Activated CD4-positive, alpha-beta T cell treated with anti-CD3 and anti-CD28 coated beads, Interleukin-2, amount 10 ng/mL, durations not matched to agents 7 days and 5 days (primary cell): Measurements from ENCODE around the gene TPSG1. TPM values are rescaled to one million over a fixed set of nuclear protein-coding genes. Genes with fewer than 3 reads are reported as not detected.
A peak's percentile ranks its signal among the peaks of the same experiment; 100 is the strongest.
"Not testable (repeated sequence)": the region's sequence is repeated elsewhere in the genome, so short reads cannot be mapped to it uniquely, and the experiment has no call there.

Experiments used
- CTCF ChIA-PET: fragments of 350-600 bp; sonication (Branson Sonifier 250); formaldehyde crosslinking; loops from one replicate; lab custom pipeline; 2021; ENCODE audit warnings: antibody characterized with exemption; lab: Charles Lee
- POLR2A ChIA-PET: fragments of 350-600 bp; sonication (Branson Sonifier 250); formaldehyde crosslinking; loops from one replicate; lab custom pipeline; 2021; ENCODE audit warnings: antibody characterized with exemption; lab: Charles Lee
- DNase-seq: peaks from one replicate; pipeline ENCODE4 v3.0.0-alpha.2; 2020
- H3K27ac Mint-ChIP-seq: one replicate; pipeline ENCODE4 v1.8.0; 2021; ENCODE audit warnings: mild to moderate bottlenecking, moderate library complexity, mixed read lengths
- H3K27me3 Mint-ChIP-seq: one replicate; pipeline ENCODE4 v1.8.0; 2021; ENCODE audit warnings: mixed read lengths
- H3K36me3 Mint-ChIP-seq: one replicate; pipeline ENCODE4 v1.8.0; 2021; ENCODE audit warnings: low read depth, mixed read lengths
- H3K4me1 Mint-ChIP-seq: one replicate; pipeline ENCODE4 v1.8.0; 2021; ENCODE audit warnings: mixed read lengths
- H3K4me3 Mint-ChIP-seq: one replicate; pipeline ENCODE4 v1.8.0; 2021; ENCODE audit warnings: mild to moderate bottlenecking, moderate library complexity, mixed read lengths
- H3K9me3 Mint-ChIP-seq: one replicate; pipeline ENCODE4 v1.8.0; 2021; ENCODE audit warnings: mixed read lengths
- total RNA-seq, 2 experiments: library from RNA; stranded (reverse); gene quantifications; one replicate each; pipeline ENCODE4 v1.2.3, GENCODE V29; 2021

Gene TPSG1
- total RNA-seq, 2 experiments from 2014 or later, result not detected

DNA sequence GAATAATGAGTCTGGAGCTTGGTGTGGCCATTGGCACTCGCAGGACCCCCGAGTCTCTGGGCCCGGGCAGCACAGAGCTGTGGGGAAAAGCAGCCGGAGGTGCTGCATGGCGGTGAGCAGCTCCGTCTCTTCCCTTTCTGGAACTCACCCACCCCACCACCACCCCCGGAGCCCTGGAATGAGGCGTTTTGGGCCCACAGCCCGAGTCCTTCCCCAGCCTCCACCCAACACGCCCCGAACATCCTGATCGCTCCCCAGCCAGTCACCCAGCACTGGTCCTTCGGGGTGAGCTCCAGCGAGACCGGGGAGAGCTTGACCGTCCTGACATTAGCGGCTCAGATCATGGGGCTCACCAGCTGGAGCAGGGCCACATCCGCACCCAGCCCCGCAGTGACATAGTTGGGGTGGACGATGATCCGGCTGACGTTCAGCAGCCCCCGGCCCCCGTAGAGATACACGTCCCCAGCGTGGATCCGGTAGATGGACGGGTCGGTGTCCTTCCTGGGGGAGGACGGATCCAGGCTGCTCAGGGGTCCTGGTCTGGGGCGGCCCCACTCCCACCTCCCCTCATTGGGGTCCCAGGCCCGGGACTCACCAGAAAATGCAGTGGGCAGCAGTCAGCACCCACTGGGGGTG, 37.3 kb upstream of the TPSG1 start:
- Mint-ChIP-seq H3K4me1 (peaks cover 2% of the 10 kb centered on the region), H3K27me3 (peaks cover 15% of the 10 kb centered on the region), H3K4me3 (no peak overlapping the region), H3K9me3 (peaks cover 10% of the 10 kb centered on the region), H3K27ac (no peak overlapping the region), H3K36me3 (no peaks in the 10 kb centered on the region)
- POLR2A ChIA-PET, result no interaction called here
- CTCF ChIA-PET, result interaction anchor here (0.5 kb wide), 1 partner anchor 731 kb away, joined by 3 read pairs; no protein-coding TSS in a partner anchor
- no peak for DNase-seq

DNA sequence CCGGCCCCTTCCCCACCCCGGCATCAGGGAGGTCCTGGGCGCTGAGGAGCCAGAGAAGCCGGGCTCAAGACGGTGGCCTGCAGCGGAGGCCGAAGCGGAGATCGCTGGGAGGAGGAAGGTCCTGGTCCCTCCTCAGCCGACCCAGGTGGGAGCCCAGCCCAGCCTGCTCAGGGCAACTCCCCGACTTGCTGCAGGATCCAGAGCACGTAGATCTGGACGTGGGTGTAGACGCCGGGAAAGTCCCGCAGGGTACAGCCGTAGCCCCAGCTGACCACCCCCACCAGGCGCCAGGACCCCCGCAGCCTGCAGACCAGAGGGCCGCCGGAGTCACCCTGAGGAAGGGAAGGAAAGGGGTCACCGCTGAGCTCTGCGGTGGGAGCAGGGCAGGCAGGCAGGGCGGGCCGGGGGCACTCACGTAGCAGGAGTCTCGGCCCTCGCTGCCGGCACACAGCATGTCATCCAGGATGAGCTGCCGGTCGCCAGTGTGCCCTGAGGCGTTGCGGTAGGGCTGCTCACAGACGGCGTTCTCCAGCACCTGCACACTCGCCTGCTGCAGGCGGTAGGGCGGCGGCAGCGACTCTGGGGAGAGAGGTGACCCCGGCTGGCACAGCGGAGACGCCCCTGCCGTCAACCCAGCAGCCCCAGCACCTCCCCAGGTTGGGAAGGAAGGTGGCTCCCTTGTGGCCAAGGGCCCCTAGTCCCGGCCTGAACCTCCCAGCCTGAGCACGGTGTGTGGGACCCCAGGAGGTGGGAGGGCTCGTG, 36.2 kb upstream of the TPSG1 start:
- H3K27me3 Mint-ChIP-seq, result peaks cover 15% of the 10 kb centered on the region
- ChIA-PET POLR2A (no interaction called here), CTCF (interaction anchor here (0.6 kb wide), 1 partner anchor 40 kb away, joined by 3 read pairs; no protein-coding TSS in a partner anchor)
- peaks cover 2% of the 10 kb centered on the region for H3K4me1 Mint-ChIP-seq
- H3K4me3 Mint-ChIP-seq, result no peak overlapping the region
- H3K36me3 Mint-ChIP-seq, result no peaks in the 10 kb centered on the region
- DNase-seq, result no peak
- H3K9me3 Mint-ChIP-seq, result peaks cover 10% of the 10 kb centered on the region
- no peak overlapping the region for H3K27ac Mint-ChIP-seq

DNA sequence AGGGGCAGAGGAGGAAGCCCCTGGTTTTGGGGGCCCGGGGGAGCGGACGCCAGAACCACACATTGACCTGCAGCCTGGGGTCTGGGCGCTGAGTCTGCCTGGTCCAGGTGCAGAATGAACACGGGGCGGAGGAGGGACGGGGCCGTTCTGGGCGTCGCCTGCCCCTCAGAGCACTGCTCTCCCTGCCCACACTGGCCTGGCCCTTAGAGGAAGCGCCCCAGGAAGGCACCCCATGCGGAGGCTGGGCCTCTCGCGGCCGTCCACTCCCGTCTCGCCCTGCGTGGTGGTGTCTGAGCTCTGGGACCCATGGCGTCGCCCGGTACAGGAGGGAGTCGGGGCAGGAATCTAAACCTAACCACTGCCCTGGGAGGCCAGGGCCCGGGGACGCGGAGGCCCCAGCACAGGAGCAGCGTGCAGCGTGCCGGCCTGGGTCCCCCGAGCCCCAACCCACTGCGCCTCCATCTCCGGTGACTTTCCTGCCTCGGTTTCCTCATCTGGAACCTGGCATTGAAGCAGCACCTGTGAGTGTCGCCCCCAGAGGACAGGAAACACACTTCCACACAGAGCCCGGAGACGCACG, 35.1 kb upstream of the TPSG1 start:
- ChIA-PET CTCF (no interaction called here), POLR2A (no interaction called here)
- no peak overlapping the region for H3K4me3 Mint-ChIP-seq
- DNase-seq, result no peak
- H3K36me3 Mint-ChIP-seq, result no peaks in the 10 kb centered on the region
- H3K9me3 Mint-ChIP-seq, result peaks cover 10% of the 10 kb centered on the region
- H3K27me3 Mint-ChIP-seq, result peaks cover 15% of the 10 kb centered on the region
- peaks cover 2% of the 10 kb centered on the region for H3K4me1 Mint-ChIP-seq
- H3K27ac Mint-ChIP-seq, result peak overlapping the region; percentile 7

DNA sequence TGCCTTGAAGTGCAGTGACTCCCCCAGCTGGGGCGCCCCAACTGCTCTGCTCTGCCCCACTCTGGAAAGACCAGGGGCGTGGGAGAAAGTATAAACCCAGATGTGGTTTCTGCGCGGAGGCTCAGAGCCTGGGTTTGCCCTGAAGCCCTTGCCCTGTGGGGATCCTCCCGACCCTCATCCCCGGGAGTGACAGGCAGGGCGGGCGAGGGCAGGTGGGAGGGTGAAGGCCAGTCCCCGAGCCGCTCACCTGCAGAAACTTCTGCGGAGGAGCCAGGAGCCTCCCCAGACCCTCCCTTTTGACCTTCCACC, 34.6 kb upstream of the TPSG1 start:
- Mint-ChIP-seq H3K9me3 (peaks cover 6% of the 10 kb centered on the region), H3K27ac (no peak overlapping the region), H3K4me3 (no peak overlapping the region), H3K27me3 (peaks cover 15% of the 10 kb centered on the region), H3K36me3 (no peaks in the 10 kb centered on the region), H3K4me1 (peaks cover 2% of the 10 kb centered on the region)
- no peak for DNase-seq
- ChIA-PET POLR2A (no interaction called here), CTCF (no interaction called here)

DNA sequence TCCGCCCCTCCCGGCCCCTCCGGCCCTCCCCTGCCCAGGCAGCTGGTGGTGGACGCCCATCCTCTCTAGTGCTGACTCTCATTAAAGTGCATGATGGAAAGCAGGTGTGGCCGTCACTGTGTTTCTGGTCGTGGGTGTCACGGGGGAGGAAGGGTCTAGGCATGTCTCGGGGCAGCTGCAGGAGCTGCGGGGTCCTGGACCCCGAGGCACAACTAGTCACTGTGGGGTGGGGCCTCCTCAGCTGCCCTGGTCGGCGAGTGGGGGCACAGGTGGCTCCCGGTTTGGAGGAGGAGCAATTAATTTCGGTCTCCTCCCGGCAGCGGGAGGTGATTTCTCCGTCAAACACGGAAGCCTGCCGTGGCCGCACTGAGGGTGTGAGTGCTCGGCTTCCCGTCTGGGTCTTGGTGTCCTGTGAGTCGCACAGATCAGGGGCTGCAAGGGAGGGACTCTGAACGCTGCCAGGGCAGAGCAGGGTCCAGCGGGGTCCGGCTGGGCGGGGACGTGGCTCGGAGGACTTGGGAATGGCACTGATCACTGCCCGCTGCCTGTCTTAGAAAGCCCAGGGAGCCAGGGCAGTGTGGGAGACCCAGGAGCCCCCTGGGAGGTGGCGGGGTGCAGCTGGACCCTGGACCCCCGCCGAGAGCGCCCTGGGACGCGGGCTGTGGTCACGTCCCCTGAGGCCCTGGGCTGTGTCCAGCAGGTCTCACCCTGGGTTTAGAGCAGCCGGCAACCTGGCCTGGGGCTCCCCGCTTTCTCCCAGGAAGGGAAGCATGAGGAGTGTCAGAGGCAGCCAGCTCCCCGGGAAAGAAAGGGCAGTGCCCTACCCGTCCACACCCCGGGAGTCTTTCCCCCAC, 34.1 kb upstream of the TPSG1 start:
- peaks cover 15% of the 10 kb centered on the region for H3K27me3 Mint-ChIP-seq
- POLR2A ChIA-PET, result no interaction called here
- no peaks in the 10 kb centered on the region for H3K36me3 Mint-ChIP-seq
- no peak for DNase-seq
- CTCF ChIA-PET, result no interaction called here
- no peak overlapping the region for H3K4me3 Mint-ChIP-seq
- H3K27ac Mint-ChIP-seq, result no peak overlapping the region
- H3K4me1 Mint-ChIP-seq, result peaks cover 2% of the 10 kb centered on the region
- peaks cover under 1% of the 10 kb centered on the region for H3K9me3 Mint-ChIP-seq

DNA sequence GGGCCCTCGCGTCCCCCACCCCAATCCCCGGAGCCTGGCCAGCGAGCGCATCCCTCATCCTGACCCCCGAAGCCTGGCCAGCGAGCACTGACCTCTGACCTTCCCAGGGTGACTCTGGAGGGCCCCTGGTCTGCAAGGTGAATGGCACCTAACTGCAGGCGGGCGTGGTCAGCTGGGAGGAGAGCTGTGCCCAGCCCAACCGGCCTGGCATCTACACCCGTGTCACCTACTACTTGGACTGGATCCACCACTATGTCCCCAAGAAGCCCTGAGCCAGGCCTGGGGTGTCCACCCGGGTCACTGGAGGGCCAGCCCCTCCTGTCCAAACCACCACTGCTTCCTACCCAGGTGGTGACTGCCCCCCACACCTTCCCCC, 33.1 kb upstream of the TPSG1 start:
- no peaks in the 10 kb centered on the region for H3K9me3 Mint-ChIP-seq
- H3K27me3 Mint-ChIP-seq, result peaks cover 15% of the 10 kb centered on the region
- CTCF ChIA-PET, result no interaction called here
- H3K4me1 Mint-ChIP-seq, result peaks cover 2% of the 10 kb centered on the region
- no peak for DNase-seq
- POLR2A ChIA-PET, result no interaction called here
- no peak overlapping the region for H3K27ac Mint-ChIP-seq
- H3K36me3 Mint-ChIP-seq, result no peaks in the 10 kb centered on the region
- no peak overlapping the region for H3K4me3 Mint-ChIP-seq

DNA sequence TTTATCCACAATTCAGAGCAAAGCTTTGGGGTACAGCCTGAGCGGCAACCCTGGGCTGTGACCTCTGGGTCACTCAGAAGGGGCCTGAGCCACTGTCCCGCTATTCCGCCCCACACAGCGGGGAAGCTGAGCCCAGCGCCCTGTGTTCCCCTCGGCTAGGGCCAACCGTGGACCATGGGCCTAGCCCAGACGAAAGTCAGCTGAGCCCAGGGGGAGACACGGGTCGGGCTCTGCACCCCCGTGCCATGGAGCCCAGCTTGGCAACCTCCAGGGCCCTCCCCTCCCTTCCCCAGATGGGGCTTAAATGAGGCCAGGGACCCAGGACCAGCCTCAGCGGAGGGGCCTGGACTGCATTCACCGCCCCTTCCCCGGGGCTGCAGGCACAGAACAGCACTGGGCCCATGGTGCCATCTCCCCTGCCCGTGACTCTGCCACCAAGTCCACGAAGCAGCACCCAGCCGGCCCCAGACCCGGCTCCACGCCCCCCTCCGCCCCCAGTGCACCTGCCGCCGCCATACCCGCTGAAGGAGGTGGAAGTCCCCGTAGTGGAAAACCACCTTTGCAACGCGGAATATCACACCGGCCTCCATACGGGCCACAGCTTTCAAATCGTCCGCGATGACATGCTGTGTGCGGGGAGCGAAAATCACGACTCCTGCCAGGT, 32.6 kb upstream of the TPSG1 start:
- H3K4me1 Mint-ChIP-seq, result peaks cover 2% of the 10 kb centered on the region
- POLR2A ChIA-PET, result no interaction called here
- H3K27ac Mint-ChIP-seq, result no peak overlapping the region
- peaks cover 15% of the 10 kb centered on the region for H3K27me3 Mint-ChIP-seq
- no peak for DNase-seq
- H3K4me3 Mint-ChIP-seq, result no peak overlapping the region
- H3K36me3 Mint-ChIP-seq, result no peaks in the 10 kb centered on the region
- H3K9me3 Mint-ChIP-seq, result no peaks in the 10 kb centered on the region
- CTCF ChIA-PET, result no interaction called here

DNA sequence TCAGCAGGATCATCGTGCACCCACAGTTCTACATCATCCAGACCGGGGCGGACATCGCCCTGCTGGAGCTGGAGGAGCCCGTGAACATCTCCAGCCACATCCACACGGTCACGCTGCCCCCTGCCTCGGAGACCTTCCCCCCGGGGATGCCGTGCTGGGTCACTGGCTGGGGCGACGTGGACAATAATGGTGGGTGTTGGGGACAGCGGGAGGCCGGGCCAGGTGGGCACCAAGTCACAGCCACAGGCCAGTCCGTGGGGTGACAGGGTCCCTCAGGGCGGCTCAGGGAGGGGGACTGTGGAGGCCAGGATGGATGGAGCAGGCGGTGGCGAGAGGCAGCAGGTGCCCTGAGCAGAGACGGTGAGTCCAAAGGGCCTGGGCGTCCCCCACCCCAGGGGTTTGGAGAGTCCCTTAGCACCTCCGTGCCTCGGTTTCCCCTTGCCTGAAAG, 31.8 kb upstream of the TPSG1 start:
- H3K4me3 Mint-ChIP-seq, result no peak overlapping the region
- no peak for DNase-seq
- no peaks in the 10 kb centered on the region for H3K36me3 Mint-ChIP-seq
- ChIA-PET POLR2A (no interaction called here), CTCF (no interaction called here)
- peaks cover 14% of the 10 kb centered on the region for H3K27me3 Mint-ChIP-seq
- peaks cover 2% of the 10 kb centered on the region for H3K4me1 Mint-ChIP-seq
- no peak overlapping the region for H3K27ac Mint-ChIP-seq
- H3K9me3 Mint-ChIP-seq, result no peaks in the 10 kb centered on the region

DNA sequence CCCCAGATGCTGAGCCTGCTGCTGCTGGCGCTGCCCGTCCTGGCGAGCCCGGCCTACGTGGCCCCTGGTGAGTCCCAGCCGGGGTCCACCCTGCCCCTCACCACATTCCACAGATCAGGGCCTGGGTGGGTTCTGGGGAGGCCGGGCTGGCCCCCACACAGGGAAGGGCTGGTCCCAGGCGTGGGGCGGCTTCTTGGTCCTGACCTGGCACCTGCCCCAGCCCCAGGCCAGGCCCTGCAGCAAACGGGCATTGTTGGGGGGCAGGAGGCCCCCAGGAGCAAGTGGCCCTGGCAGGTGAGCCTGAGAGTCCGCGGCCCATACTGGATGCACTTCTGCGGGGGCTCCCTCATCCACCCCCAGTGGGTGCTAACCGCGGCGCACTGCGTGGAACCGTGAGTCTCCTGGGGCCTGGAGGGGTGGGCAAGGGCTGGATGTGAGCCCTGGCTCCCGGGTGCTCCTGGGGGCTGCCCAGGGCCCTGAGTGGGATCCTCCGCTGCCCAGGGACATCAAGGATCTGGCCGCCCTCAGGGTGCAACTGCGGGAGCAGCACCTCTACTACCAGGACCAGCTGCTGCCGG, 31.3 kb upstream of the TPSG1 start:
- peaks cover 11% of the 10 kb centered on the region for H3K27me3 Mint-ChIP-seq
- H3K27ac Mint-ChIP-seq, CTCF ChIA-PET, POLR2A ChIA-PET, H3K36me3 Mint-ChIP-seq, H3K4me1 Mint-ChIP-seq, H3K4me3 Mint-ChIP-seq, DNase-seq, H3K9me3 Mint-ChIP-seq: not testable (repeated sequence)

DNA sequence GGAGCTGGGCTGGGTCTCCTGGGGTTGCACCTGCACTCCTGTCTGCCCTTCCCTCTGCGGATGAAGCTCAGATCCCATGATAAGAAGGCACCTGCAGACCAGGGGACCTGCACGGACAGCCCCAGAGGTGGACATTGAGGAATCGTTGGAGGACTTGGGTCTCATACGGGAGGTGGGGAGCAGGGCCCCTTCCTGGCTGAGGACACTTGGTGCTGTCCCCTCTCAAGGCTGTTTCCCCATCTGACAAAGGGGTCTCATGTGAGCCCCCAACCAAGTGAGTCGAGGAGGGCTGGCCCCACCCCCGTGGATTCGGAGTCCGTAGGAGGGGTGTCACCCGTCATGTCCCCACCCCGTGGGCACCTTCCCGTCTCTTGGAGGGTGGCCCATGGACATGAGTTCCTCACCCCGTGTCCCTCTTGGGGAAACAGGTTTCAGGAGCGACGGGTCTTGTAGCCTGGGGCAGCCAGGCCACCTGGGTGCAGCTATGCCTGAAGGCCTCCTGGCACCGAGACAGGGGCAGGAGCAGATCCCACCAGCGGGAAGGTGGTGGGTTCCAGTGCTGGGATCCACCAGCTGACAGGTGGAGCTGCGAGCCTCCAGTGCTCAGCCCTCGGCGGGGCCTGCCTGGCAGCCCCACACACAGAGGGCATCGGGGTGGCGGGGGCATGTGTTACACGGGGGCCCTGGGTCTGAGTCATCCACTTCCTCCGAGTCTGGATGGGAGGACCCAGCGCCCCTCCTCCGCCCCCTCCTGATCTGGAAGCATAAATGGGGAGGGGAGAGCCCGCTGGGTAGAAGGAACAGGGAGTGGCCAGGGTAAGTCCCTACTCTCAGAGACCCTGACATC, 30.4 kb upstream of the TPSG1 start, which contains the start of gene TPSD1:
TSS of gene TPSD1 (plus strand) at position 794 of the 847 bp plus-strand sequence. CDS start 212 bp downstream, outside the sequence.
- H3K27ac Mint-ChIP-seq, H3K4me3 Mint-ChIP-seq, H3K27me3 Mint-ChIP-seq, DNase-seq, POLR2A ChIA-PET, H3K9me3 Mint-ChIP-seq, H3K36me3 Mint-ChIP-seq, H3K4me1 Mint-ChIP-seq, CTCF ChIA-PET: not testable (repeated sequence)

DNA sequence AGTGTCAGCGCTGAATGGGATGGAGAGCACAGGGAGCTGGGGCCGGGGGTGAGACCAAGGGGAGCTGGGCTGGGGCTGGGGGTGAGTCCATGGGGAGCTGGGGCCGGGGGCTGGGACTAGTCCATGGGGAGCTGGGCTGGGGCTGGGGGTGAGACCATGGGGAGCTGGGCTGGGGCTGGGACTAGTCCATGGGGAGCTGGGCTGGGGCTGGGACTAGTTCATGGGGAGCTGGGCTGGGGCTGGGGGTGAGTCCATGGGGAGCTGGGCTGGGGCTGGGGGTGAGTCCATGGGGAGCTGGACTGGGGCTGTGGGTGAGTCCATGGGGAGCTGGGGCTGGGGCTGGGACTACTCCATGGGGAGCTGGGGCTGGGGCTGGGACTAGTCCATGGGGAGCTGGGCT, 29.8 kb upstream of the TPSG1 start:
- H3K36me3 Mint-ChIP-seq, H3K27ac Mint-ChIP-seq, DNase-seq, H3K4me3 Mint-ChIP-seq, H3K27me3 Mint-ChIP-seq, H3K9me3 Mint-ChIP-seq, H3K4me1 Mint-ChIP-seq, CTCF ChIA-PET, POLR2A ChIA-PET: not testable (repeated sequence)
